ENCODE measurements around the gene CDC37. TPM values are rescaled to one million over a fixed set of nuclear protein-coding genes. Genes with fewer than 3 reads are reported as not detected.

Gene CDC37
- total RNA-seq, 1 experiment from 2014 or later = 260 TPM

GRCh38 chr19:10353793-10354391, 49.5 kb downstream of the CDC37 start:
- RAD21 ChIA-PET (ENCODE audit: low non-redundant PET in 1 of 2, low total read pairs in 2 of 2, uncharacterized antibody in 2 of 2, unreplicated experiment in 2 of 2) = no interaction called here
- H2AFZ ChIP-seq (ENCODE audit: low read depth, low read length, poor library complexity, severe bottlenecking) = no peak overlapping the region
- H3K79me2 ChIP-seq (ENCODE audit: insufficient read depth, low read length) = no peaks in the 10 kb centered on the region
- no peak for TF ChIP-seq FOSL1 (IDR thresholded peaks at IDR 0.05; ENCODE audit: low read depth)
- TF ChIP-seq TCF7L2 (IDR thresholded peaks at IDR 0.05; ENCODE audit: borderline replicate concordance, extremely low read depth, insufficient read depth, insufficient read length) = no peak
- TF ChIP-seq SIN3A (IDR thresholded peaks at IDR 0.05; ENCODE audit: low read depth) = no peak
- TF ChIP-seq EGR1 (IDR thresholded peaks at IDR 0.05; ENCODE audit: low read depth) = no peak
- no peak for TF ChIP-seq EZH2phosphoT487 (IDR thresholded peaks at IDR 0.05; ENCODE audit: borderline replicate concordance)
- TF ChIP-seq SP1 (IDR thresholded peaks at IDR 0.05; ENCODE audit: low read depth) = no peak
- TF ChIP-seq ZBTB33 (IDR thresholded peaks at IDR 0.05; ENCODE audit: extremely low read depth, insufficient replicate concordance, low read length) = no peak
- TF ChIP-seq JUND (IDR thresholded peaks at IDR 0.05) = no peak
- TF ChIP-seq CBX3 (IDR thresholded peaks at IDR 0.05; ENCODE audit: low read depth) = no peak
- H4K20me1 ChIP-seq (ENCODE audit: insufficient read depth) = no peaks in the 10 kb centered on the region
- no peak overlapping the region for H3K4me2 ChIP-seq (ENCODE audit: low read length)
- no TSS peak for BruUV-seq (replicated peaks)
- POLR2A ChIA-PET = interaction anchor here (0.6 kb wide), 2 partner anchors 13 to 748 kb away, joined by 3 read pairs; no protein-coding TSS in a partner anchor
- no peaks in the 10 kb centered on the region for H3K9me3 ChIP-seq (ENCODE audit: control insufficient read depth in 1 of 2, insufficient read depth in 1 of 2, low read depth in 1 of 2, low read length in 2 of 2)
- no peak overlapping the region for H3K4me3 ChIP-seq (replicated peaks in 1 of 2; ENCODE audit: low read depth in 1 of 2, low read length in 2 of 2)
- peaks cover 3 to 14% of the 10 kb centered on the region in 2 experiments; a peak in 3 of 4 replicates for H3K36me3 ChIP-seq (ENCODE audit: control insufficient read depth in 1 of 2, insufficient read depth in 2 of 2, low read length in 2 of 2)
- DNase-seq (ENCODE audit: low read depth, low spot score) (peak; percentile 32), ATAC-seq (peak; percentile 90)
- intact Hi-C loops (cut with micrococcal nuclease) = no loop called here
- H3K27ac ChIP-seq (ENCODE audit: low read depth, low read length) = no peak overlapping the region
- H3K9me2 ChIP-seq (ENCODE audit: insufficient read depth) = no peaks in the 10 kb centered on the region
- H3K27me3 ChIP-seq (ENCODE audit: insufficient read depth, low read length) = no peaks in the 10 kb centered on the region
- no peak overlapping the region for H3K9ac ChIP-seq (ENCODE audit: low read length)
- CTCF ChIA-PET = no interaction called here
- no peaks in the 10 kb centered on the region; a peak in 1 of 4 replicates for H3K4me1 ChIP-seq (ENCODE audit: control insufficient read depth in 1 of 2, insufficient read depth in 2 of 2, low read length in 2 of 2)
